Measurements from ENCODE around the gene USP7.

The USP7 gene

DNA sequence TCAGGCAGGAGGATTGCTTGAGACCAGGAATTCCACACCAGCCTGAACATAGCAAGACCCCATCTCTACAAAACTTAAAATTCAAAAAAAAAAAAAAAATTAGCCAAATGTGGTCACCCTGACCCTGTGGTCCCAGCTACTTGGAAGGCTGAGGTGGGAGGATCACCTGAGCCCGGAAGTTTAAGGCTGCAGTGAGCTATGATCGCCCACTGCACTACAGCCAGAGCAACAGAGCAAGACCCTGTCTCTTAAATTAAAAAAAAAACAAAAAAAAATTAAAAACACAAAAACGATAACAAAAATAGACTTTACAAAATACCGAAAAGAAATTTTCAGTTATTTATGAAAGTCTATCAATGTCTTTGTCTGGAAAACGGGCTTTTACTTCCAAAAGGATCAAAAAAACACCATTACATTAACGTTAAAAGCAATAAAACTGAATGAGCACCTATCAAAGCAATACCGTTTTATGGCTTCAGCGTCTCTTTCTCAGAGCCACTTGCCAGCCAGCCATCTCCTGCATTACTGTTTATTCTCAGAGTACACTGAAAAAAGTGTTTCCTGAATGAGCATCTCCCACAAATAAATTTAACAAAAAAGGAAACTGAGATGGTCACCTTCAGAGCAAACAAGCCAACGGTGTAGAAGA, 6.1 kb downstream of the USP7 start:
- H3K27ac ChIP-seq, result no peak overlapping the region
- TF ChIP-seq, protein P1, sequence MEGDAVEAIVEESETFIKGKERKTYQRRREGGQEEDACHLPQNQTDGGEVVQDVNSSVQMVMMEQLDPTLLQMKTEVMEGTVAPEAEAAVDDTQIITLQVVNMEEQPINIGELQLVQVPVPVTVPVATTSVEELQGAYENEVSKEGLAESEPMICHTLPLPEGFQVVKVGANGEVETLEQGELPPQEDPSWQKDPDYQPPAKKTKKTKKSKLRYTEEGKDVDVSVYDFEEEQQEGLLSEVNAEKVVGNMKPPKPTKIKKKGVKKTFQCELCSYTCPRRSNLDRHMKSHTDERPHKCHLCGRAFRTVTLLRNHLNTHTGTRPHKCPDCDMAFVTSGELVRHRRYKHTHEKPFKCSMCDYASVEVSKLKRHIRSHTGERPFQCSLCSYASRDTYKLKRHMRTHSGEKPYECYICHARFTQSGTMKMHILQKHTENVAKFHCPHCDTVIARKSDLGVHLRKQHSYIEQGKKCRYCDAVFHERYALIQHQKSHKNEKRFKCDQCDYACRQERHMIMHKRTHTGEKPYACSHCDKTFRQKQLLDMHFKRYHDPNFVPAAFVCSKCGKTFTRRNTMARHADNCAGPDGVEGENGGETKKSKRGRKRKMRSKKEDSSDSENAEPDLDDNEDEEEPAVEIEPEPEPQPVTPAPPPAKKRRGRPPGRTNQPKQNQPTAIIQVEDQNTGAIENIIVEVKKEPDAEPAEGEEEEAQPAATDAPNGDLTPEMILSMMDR (IDR thresholded peaks at IDR 0.05), result no peak
- no peak for TF ChIP-seq ZFX (IDR thresholded peaks at IDR 0.05; ENCODE audit: borderline replicate concordance)

DNA sequence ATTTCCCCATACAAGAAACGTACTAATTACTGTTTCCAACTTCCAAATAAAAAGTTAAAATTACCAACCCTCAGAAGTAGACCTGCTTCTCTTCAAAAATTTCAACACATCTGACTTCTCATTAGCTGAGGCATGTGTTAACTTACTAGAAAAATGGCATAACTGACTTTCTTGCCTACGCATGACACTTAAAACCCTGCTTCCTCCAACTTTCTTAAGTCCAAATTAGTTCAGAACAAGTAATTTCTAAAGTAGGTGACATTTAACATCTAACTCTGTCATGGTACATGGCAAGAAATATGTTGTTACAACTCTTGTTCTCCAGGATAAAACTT, 6.7 kb downstream of the USP7 start:
- no peak overlapping the region for H3K27ac ChIP-seq
- no peak for TF ChIP-seq ZFX (IDR thresholded peaks at IDR 0.05; ENCODE audit: borderline replicate concordance)
- TF ChIP-seq, protein P1 (IDR thresholded peaks at IDR 0.05), result no peak

DNA sequence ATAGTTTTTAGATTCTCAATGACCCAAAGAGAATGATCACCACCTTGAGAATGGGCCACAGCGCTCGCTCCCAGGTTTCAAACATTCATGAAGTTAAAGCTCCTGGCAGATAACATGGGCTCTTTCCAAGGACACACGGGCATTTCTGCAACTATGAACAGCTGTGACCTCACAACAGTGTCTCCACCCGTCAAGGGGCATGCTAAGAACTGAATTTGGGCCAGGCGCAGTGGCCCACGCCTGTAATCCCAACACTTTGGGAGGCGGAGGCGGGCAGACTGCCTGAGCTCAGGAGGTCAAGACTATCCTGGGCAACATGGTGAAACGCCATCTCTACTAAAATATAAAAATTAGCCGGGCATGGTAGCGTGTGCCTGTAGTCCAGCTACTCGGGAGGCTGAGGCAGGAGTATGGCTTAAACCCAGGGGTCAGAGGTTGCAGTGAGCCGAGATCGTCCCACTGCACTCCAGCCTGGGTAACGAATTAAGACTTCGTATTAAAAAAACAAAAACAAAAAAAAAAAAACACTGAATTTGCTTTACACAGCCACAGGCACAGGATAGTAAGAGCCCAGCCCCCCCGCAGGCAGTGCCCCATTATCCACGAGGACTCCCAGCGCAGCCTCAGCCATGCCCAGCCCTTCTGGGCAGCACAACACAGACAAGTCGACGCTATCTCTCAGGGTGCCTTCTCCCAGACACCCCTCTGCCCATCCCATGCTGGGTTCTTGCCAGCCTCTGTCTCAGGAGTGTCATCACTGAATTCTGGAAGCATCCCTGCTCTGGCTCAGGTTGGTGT, 7.2 kb downstream of the USP7 start:
- H3K27ac ChIP-seq, result no peak overlapping the region
- TF ChIP-seq, protein P1 (IDR thresholded peaks at IDR 0.05), result no peak
- TF ChIP-seq ZFX (IDR thresholded peaks at IDR 0.05; ENCODE audit: borderline replicate concordance), result no peak

DNA sequence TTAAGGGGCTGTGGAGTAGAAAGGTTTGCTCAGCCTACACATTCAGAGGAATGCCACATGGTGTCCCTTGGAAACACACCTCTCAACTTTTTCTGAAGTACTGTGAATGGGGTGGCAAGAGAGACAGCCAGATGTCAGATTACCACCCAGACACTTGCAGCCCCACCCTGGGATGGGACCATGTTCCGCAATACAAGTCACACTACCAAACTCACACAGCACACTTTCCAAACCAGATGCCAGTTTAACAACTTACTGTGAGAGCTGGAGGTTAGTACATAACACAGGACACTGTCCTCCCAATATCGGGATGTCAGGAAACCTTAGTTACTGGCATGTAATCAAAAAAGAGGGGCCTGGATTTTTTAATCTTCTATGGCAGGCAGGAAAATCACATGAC, 7.9 kb downstream of the USP7 start:
- TF ChIP-seq, protein P1 (IDR thresholded peaks at IDR 0.05), result no peak
- no peak for TF ChIP-seq ZFX (IDR thresholded peaks at IDR 0.05; ENCODE audit: borderline replicate concordance)

DNA sequence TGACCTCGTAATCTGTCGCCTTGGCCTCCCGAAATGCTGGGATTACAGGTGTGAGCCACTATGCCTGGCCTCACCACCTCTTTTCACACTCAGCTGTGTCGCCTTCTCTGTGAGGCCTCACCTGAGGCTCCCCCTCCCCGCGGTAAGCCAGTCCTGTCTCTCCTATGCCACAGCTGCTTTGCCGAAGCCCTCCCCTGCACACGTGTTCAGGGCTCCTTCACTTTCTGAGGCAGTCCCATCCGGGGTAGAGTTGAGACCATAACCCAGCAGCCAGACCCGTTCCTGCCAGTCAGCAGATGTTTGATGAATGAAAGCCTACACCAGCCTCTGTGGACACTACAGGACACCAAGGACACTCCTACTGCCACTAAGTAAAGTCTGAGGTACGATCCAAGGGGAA, 10.6 kb downstream of the USP7 start:
- no peak for TF ChIP-seq ZFX (IDR thresholded peaks at IDR 0.05; ENCODE audit: borderline replicate concordance)
- TF ChIP-seq, protein P1 (IDR thresholded peaks at IDR 0.05), result no peak

More for the DNA sequence above, 7.9 kb downstream of the USP7 start:
- no peak overlapping the region for H3K27ac ChIP-seq

DNA sequence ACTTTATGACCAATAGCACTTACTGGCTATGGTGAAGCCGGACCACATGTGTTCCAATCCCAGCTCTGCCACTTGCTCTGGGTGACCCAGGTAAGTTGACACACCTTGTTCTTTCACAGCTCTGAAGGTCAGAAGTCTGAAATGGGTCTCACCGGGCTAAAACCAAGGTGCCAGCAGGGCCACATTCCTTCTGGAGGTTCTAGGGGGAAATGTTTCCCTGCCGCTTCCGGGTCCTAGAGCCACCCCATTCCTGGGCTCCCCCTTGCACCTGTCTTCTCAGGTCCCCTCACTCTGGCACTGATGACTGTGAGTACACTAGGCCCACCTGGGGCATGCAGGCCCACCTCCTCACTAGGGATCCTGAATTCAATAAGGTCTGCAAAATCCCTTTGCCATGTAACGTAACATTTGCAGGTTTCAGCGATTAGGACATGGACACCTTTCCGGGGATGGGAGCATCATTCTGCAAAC, 11.4 kb downstream of the USP7 start:
- TF ChIP-seq, protein P1 (IDR thresholded peaks at IDR 0.05), result no peak
- TF ChIP-seq ZFX (IDR thresholded peaks at IDR 0.05; ENCODE audit: borderline replicate concordance), result no peak
- H3K27ac ChIP-seq, result no peak overlapping the region

More for the DNA sequence above, 10.6 kb downstream of the USP7 start:
- no peak overlapping the region for H3K27ac ChIP-seq

Measured in 22Rv1 (cell line).